NOMO-1 (cell line): Measurements from ENCODE around the gene MANEAL.
"Not testable (repeated sequence)": the region's sequence is repeated elsewhere in the genome, so short reads cannot be mapped to it uniquely, and the experiment has no call there.

Source experiments
- DNase-seq, 2 experiments: peaks; one replicate each; lab custom pipeline; 2025; ENCODE audit not compliant: unreplicated experiment in 2 of 2; lab: John Stamatoyannopoulos, UW

MANEAL gene, protein sequence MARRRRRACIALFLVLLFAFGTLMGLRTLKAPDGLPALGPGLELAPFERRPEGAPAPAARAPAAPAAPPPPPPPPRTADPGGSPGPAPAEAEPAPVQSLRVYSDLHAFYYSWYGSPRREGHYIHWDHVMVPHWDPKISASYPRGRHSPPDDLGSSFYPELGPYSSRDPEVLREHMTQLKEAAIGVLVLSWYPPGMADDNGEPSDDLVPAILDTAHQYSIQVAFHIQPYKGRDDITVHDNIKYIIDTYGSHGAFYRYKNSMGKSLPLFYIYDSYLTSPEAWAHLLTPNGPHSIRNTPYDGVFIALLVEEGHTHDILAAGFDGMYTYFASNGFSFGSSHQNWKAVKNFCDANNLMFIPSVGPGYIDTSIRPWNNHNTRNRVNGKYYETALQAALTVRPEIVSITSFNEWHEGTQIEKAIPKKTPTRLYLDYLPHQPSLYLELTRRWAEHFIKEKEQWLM

DNA sequence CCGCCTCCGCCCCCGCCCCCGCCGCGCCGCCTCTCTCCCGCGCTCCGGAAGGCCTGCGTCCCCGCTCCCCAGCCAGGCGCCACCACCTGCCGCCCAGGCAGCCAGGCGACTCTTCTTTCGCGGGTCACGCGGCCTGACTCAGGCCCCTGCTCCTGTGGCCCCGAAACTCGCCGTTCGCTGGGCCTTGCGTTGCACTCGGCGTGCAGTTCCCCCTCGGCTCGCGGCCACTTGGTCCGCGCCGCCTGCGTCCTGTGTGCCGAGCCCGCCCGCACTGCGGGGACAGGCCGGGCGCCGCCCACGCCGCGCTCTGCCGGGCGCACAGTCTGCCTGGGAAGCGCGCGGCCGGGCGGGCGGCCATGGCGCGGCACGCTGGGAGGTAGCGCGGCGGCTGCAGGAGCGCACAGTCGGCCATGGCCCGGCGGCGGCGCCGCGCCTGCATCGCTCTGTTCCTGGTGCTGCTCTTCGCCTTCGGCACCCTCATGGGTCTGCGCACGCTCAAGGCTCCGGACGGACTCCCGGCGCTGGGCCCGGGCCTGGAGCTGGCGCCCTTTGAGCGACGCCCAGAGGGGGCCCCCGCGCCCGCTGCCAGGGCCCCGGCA, at the start of gene MANEAL:
Gene MANEAL, plus strand, starts transcription at position 75 of the 599 bp plus-strand sequence. Its CDS starts 336 bp downstream, at position 411.
- peak; percentile 51 to 60 for DNase-seq

DNA sequence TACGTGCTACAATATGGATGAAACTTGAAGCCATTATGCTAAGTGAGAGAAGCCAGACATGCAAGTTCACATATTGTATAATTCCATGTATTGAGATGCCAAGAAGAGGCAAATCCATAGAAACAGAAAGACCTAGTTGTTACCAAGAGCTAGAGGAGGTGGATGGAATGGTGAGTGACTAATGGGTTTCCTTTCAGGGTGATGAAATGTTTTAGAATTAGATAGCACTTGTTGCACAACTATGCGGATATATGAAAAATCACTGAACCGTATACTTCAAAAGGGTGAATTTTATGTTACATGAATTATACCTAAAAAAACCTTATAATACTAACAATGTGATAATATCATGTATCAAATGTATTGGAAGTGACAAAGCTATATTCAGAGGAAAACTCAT, 46.8 kb upstream of the MANEAL start:
- DNase-seq = no peak

DNA sequence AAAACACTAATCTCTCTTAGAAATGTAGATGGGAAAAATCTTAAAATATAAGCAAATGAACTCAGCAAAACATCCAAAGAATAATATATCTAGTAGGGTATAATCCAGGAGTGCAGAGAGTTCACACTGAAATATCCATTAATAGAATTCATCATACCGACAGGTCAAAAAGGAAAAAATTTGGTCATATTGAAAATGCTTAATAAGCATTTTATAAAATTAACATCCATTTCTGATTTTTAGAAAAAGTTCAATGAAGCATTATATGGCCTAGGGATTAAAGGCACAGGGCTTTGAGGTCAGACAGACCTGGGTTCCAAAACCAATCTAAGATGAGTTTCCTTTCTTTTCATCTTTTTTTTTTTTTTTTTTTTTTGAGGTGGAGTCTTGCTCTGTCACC, 45.1 kb upstream of the MANEAL start:
- DNase-seq = no peak

DNA sequence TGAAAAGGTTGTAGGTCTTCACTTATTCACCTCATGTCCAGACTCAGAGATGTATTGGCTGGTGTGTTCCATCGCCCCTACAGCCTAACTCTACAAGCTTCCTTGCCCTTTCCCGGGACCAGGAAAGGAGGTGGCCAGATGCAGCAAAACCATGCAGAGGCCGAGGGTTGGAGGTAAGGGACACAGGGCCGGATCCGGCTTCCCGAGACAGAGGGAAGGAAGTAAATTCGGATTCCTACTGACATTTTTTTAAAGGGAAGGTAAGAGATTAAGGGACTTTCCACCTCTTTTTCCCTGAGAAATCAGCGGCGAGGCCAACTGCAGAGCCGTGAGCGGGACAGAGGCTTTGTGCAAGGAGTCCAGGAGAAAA, 41.4 kb upstream of the MANEAL start:
- no peak for DNase-seq

DNA sequence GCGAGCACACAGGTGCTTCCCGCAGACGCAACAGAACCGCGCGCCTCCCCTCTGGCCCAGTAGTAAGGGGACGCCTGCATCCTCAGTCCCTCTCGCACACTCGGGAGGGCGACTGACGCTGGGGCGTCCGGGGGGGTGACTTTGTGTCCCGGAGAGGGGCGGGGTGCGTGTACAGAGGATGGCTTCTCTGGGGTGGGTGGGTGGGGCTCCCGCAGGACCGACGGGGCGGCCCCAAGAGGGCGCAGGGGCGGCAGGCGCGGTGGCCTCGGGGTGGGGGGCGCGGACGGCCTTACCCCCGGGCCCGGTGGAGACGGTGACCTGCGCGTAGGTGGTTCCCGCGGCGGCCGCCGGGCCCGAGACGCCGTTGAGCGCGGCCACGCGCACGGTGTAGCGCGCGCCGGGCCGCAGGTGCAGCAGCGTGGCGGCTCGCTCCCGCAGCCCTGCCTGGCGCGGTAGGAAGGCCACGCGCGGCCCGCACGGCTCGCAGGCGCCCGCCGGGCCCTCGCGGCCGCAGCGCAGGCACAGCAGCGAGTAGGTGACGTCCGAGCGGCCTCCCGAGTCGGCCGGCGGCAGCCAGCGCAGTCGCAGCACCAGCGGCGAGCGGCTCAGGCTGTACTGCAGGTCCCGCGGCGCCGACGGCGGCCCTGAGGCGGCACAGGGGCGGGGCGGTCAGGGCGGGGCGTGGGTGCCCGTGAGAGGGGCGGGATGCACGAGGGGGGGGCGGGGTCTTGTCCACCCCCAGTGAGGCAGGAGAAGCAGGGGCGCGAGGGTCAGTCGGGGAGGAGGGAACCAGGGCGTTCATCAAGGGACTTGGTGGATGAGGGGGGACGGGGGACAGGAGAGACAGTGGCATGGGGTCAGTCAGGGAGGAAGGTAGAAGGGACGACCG, 40.8 kb upstream of the MANEAL start:
- DNase-seq = no peak

DNA sequence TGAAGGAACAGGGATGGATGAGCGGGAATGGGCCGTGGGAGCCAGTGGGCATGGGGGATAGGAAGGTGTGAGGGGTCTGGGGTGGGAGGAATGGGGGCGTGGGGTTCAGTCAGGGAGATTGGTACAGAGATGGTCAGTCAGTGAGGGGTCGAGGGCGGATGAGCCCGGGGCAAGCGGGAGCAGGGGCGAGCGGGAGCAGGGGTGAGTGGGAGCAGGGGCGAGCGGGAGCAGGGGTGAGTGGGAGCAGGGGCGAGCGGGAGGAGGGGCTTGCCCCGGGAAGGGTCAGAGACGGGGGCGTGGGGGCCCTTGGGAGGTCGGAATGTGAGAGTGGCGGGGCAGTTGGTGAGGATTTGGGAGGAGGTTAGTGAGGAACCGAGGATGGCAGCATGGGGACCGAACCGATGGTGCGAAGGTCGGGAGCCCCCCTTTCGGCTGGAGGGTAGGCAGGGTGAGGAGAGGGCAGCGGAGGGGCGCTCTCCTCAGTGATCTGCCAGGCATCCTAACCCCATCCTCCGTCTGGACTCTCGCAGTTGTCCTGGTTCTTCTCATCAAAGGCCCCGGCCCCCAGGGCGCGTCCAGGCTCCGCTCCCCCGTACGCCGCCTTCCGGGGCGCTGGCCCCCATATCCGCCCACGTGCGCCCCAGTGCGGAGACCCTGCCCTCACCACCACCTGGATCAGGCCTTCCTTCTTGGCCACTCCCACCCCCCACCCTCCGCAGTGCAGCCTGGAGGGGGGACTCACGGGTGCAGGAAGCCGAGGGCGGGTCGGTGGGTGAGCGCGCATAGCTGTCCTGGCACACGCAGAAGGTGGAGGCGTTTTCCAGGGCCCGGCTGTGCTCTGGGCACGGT, 40.0 kb upstream of the MANEAL start:
- DNase-seq = no peak

DNA sequence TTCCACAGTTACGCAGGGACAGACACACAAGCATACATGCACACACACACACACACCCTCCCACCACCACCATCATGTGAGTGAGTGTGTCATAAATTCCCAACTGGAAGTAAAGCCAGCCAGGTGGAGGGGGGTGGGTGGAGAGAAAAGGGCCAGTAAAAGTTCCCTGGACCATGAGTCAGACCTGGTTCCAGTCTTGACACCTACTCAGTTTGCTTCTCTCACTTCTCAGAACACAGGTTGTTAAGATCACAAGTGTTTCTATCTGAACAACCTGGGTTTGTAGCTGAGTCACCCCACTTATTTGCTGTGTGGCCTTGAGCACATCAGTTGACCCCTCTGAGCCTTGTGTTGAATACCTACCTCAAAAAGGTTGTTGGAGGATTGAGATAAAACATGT, 38.4 kb upstream of the MANEAL start:
- DNase-seq = no peak

DNA sequence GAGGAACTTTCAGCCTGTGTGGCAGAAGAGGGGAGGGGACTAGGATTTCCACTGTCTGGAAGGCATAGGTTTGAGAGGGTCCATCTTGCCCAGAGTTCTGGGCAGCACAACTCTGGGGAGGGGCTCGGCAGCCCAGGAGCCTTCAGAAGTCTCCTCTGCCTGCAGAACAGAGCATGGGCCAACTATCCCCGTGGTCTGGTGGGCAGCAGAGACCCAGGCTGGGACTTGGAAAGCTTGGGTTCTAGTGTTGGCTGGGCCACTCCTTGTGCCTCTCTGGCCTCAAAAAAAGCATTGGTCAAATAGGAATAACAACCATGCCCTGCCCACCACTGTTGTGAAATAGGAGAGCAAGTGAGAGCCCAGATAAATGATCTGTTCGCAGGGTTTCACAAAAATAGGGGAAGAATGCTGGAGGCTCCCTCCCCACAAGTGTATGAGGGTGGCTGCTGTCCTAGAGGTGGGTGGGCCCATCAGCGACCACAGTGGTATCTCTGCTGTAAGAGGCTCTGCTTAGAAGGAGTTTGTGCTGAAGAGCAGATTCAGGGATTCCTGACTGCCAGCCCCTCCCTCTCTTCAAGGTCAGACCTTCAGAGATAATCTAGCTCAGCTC, 37.6 kb upstream of the MANEAL start:
- no peak for DNase-seq

DNA sequence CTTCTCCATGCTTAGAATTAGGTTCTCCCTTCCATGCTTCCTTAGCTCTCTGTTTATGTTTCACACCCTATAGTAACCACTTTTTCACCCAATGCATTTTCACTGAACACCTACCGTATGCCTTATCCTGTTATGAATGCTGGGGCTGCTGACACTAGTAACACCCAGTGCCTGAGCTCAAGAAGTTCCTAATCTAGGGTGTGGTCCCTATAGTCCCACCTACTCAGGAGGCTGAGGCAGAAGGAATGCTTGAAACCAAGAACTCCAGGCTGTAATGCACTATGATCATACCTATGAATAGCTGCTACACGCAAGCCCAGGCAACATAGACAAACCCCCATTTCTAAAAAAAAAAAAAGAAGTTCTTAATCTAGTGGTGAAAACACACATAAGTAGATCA, 34.2 kb upstream of the MANEAL start:
- no peak for DNase-seq

DNA sequence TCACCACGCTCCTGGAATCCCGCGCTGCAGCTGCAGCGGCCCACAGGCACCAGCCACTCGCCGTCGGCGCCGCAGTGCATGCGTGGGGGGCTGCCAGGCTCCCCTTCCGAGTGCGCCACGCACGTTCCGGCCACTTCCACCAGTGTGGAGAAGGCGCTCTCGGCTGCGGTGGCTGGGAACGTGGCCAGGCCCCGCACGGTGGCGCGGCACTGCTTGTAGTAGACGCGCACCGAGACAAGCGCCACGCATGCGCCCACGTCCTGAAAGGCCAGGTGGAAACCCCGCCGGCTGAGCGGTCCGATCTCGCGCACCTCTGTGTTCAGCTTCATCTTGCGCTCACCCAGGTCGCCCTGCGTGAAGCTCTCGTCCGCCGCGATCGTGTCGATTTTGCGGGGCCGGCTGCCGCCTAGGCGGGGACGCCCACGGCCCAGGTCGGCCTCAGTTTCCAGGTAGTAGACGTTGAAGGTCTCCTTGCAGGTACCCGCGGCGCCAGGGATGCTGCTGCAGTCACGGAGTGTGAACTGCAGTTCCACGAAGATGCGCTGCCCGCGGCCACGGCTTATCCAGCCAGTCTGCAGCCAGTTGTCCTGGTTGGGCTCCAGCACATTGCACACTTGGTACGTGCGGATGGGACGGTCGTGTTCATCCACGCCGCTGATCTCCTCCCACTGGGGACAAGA, 32.1 kb upstream of the MANEAL start:
- DNase-seq = no peak

DNA sequence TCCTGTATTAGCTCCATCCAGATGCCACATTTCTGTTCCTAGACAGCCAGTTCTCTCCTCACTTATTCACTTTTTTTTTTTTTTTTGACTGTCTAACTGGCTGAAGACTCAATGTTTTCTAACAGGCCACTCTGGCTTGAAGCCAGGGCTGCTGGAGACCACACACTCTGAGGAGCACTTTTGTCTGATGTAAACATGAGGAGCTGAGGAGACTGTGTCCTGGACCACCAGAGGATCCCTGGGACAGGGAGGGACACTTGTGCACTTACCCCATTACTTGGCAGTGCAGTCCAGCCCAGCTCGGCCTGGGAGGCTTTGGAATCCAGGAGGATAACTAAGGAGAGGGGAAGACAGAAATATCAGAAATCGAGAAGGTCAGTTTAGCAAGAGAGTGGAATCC, 31.1 kb upstream of the MANEAL start:
- DNase-seq = no peak

DNA sequence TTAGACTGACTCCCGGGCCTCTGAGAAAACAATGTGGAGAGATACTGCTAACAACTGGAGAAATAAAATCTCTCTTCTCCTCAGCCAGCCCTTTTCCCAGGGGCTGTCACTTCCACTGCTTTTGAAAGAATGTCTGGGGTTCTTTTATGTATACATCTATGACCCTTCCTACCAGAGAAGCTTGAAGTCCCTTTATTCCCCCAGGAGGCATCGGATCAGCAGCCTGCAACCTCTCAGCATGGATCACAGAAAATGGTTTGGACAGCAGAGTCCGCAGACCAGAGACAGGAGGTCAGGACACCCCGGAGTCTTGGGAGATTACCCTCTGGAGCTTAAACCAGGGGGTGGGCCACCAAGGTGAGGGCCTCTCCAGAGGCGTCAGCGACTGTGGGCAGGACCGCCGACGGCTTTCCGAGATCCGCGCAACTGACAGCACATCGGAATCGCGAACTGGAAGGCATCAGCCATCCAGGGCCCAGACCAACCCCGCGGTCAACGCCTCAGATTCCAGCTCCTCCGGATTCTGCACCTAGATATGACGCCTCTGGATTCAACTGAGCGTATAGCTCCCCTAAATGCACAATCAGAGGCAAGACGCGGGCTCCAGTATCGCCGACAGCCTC, 29.7 kb upstream of the MANEAL start:
- no peak for DNase-seq

DNA sequence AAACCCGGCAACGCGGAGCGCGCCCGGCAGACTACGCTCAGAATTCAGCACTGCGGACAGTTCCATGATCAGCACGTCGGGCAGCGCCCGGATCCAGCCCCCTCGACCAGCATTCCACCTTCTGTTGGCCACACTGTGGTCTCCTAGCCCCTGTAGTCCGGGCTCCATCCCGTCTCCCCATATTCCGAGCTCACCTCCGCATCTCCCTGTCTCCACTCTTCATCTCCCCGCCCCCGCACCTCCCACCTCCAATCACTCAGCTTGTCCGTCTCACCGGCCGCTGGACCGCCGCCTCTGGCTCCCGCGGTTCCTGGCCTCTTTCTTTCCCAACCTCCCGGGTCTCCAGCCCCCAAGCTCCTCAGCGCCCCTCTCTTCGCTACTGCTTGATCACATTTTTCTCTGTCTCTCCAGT, 29.2 kb upstream of the MANEAL start:
- DNase-seq = peak; percentile 14 to 15

DNA sequence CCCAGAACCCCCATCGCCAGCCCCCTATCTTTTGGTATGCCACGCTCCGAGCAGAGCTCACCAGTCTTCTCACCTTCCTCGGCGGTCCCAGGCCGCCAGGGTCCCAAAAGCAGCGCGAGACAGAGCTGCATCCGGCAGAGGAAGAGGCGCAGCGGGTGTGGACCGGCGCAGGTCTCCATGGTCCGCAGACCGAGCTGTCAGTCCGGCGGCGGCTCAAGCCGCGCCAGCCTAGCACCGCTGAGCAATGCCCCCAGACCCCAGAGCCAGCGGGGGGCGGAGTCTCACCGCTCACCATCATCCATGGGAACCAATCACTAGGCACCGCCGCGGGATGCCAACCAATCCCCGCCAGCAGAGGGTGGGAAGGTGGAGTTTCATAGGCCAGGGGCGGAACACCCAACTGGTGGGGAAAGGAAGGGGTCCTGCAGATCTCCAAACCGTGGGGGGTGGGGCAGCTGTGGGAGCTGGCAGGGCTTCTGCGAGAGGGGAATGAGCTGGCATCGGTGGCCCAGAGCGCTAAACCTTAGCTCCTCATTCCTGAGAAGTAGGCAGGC, 28.7 kb upstream of the MANEAL start, which contains the start of gene EPHA10:
Gene EPHA10, minus strand, starts transcription at position 233 of the 554 bp plus-strand sequence. Its CDS starts 54 bp downstream, at position 179.
- DNase-seq = no peak

DNA sequence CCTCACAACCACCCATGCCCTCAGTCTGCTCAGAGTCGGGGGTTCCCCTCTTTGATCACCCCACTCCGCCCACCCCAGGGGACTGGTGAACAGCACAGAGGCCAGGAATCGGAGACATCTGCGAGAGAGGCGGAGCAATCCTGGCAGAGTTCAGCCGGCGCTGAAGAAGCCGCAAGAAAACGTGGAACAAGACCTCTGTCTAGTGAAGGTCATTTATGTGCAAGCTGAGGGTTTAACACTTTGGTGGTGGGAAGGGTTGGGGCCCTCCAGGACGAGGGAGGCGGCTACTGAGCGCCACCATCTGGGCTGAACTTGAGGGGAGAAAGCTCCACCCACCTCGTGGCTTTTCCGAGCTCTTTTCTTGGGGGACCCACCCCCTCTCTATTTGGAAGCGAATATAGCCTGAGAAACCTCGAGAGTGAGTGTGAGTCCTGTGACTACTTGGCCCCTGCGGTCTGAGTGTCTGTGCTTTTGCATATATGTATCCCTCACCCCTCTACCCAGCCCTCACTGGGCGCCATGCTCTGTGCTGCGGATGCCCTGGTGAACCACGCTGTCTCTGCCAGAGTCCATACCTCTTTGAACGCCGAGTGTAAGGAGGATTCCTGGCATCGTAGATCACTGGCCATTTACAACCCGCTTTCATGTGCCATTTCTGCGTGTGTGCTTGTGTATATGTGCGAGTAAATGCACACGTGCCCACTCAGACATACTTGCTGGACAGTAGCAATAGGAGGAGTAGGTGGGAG, 27.6 kb upstream of the MANEAL start:
- DNase-seq = no peak

DNA sequence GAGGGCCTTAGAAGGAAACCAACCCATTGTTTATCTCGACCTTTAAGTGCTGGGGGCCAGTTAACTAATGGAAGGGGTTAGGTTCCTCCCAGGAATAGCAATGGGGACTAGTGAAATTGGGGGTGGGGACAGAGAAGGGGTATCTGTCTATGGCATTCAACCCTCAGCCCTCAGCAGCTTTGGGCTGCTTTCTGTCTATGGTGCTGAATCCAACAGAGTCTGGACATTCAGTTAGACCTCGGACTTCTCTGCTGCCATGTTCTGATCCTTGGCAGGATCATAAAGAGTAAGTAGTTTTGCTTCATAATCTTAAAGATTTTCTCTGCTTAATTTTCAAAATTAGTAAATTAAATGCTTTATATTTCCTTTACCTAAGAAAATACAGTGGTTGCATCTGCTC, 26.2 kb upstream of the MANEAL start:
- DNase-seq = no peak

DNA sequence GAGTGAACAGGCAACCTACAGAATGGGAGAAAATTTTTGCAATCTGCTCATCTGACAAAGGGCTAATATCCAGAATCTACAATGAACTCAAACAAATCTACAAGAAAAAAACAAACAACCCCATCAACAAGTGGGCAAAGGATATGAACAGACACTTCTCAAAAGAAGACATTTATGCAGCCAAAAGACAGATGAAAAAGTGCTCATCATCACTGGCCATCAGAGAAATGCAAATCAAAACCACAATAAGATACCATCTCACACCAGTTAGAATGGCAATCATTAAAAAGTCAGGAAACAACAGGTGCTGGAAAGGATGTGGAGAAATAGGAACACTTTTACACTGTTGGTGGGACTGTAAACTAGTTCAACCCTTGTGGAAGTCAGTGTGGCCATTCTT, 22.2 kb upstream of the MANEAL start:
- not testable (repeated sequence) for DNase-seq

DNA sequence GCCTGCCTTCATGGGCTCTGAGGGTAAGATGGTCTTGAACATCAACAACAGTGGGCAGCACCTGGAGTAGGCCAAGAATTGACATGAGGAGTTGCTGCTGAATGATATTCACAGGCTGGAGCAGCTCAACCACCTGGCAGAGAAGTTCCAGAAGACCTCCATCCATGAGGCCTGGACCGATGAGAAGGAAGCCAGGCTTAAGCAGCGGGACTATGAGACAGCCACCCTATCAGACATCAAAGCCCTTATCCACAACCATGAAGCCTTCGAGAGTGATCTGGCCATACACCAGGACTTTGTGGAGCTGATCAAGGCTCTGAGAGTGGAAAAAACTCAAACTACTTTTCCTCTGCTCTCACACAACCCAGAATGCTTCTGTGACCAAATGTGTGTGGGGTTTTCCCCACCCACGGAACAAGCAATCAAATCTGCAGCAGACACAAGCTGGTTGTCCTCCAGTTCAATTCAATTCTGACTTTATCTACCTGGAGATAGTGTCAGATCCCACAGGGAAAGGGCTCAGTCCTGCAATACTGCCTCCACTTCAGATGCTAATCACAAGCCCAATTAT, 16.6 kb upstream of the MANEAL start:
- no peak for DNase-seq
